Loucy (cell line): ENCODE results near the gene NOX5.
A peak's percentile ranks its signal among the peaks of the same experiment; 100 is the strongest.

ENCODE experiments used
- H2AFZ ChIP-seq: fragments of 200-600 bp; sonication (generic); 2 replicates; pipeline ENCODE4 v1.6.0; 2016; ENCODE audit warnings: antibody characterized with exemption, mild to moderate bottlenecking, low read length, moderate library complexity
- H3F3A ChIP-seq: fragments of 200-600 bp; 2 replicates; pipeline ENCODE4 v1.6.0; 2016; ENCODE audit warnings: antibody characterized with exemption, low read depth, mild to moderate bottlenecking
- H3K27me3 ChIP-seq: fragments of 200-600 bp; sonication (generic); 2 replicates; pipeline ENCODE4 v1.6.1; 2014; ENCODE audit warnings: low read length, mild to moderate bottlenecking; ENCODE audit not compliant: insufficient read depth, poor library complexity, severe bottlenecking
- H3K36me3 ChIP-seq: fragments of 200-600 bp; sonication (generic); 2 replicates; pipeline ENCODE4 v1.6.1; 2016; ENCODE audit warnings: low read length; ENCODE audit not compliant: insufficient read depth
- H3K4me1 ChIP-seq: fragments of 200-600 bp; sonication (generic); 2 replicates; pipeline ENCODE4 v1.5.1; 2014; ENCODE audit warnings: low read length, mild to moderate bottlenecking; ENCODE audit not compliant: insufficient read depth, poor library complexity, severe bottlenecking
- H3K4me2 ChIP-seq: fragments of 200-600 bp; sonication (generic); 2 replicates; pipeline ENCODE4 v1.6.0; 2014; ENCODE audit warnings: antibody characterized with exemption, low read length, low read depth, mild to moderate bottlenecking; ENCODE audit not compliant: poor library complexity, severe bottlenecking
- H3K4me3 ChIP-seq: fragments of 200-600 bp; sonication (generic); 2 replicates; pipeline ENCODE4 v1.5.1; 2014; ENCODE audit warnings: low read length, mild to moderate bottlenecking, mixed read lengths; ENCODE audit not compliant: poor library complexity, severe bottlenecking
- H3K79me2 ChIP-seq: fragments of 200-600 bp; sonication (generic); 2 replicates; pipeline ENCODE4 v1.6.1; 2014; ENCODE audit warnings: low read length; ENCODE audit not compliant: insufficient read depth
- H3K9ac ChIP-seq: fragments of 200-600 bp; sonication (generic); 2 replicates; pipeline ENCODE4 v1.6.0; 2014; ENCODE audit warnings: mild to moderate bottlenecking, low read depth, low read length, moderate library complexity; ENCODE audit not compliant: poor library complexity, severe bottlenecking
- H3K9me2 ChIP-seq: fragments of 200-600 bp; sonication (generic); replicated peaks from 2 replicates; pipeline ENCODE4 v1.6.1; 2016; ENCODE audit warnings: low read depth, low read length, mixed read lengths
- H3K9me3 ChIP-seq: fragments of 200-600 bp; sonication (generic); 2 replicates; pipeline ENCODE4 v1.6.1; 2014; ENCODE audit warnings: mild to moderate bottlenecking, antibody characterized with exemption, low read length, low read depth; ENCODE audit not compliant: insufficient read depth
- H4K20me1 ChIP-seq: fragments of 200-600 bp; sonication (generic); 2 replicates; pipeline ENCODE4 v1.6.0; 2014; ENCODE audit warnings: antibody characterized with exemption, low read length, mild to moderate bottlenecking; ENCODE audit not compliant: insufficient read depth, poor library complexity, severe bottlenecking
- CTCF ChIP-seq: fragments of 200-600 bp; sonication (generic); conservative IDR thresholded peaks from 2 replicates; pipeline ENCODE4 v1.5.1; 2014; ENCODE audit warnings: mild to moderate bottlenecking, antibody characterized with exemption, low read length
- EZH2phosphoT487 ChIP-seq: fragments of 200-600 bp; IDR thresholded peaks from 2 replicates; pipeline ENCODE4 v1.6.1; 2018; ENCODE audit warnings: antibody characterized with exemption, mild to moderate bottlenecking, moderate library complexity, borderline replicate concordance

Gene NOX5

GRCh38 chr15:69014454-69014853 is at the start of gene NOX5:
Gene NOX5, plus strand, starts transcription at chr15:69014695. Its CDS starts 41 bp downstream, at chr15:69014736.
- Histone ChIP-seq H2AFZ (peak within 1 kb of the TSS; percentile 92), H3K4me2 (peak within 1 kb of the TSS; percentile 39), H3K9me3 (no peaks in the 10 kb centered on the region), H3K4me3 (peak within 1 kb of the TSS; percentile 12), H3K27me3 (no peaks in the 10 kb centered on the region), H3K36me3 (no peaks in the 10 kb centered on the region), H3K79me2 (no peaks in the 10 kb centered on the region), H4K20me1 (no peaks in the 10 kb centered on the region), H3K9me2 (no peaks in the 10 kb centered on the region), H3K9ac (no peak within 1 kb of the TSS), H3K4me1 (peaks cover 4% of the 10 kb centered on the region), H3F3A (no peaks in the 10 kb centered on the region)
- TF ChIP-seq CTCF: no peak
- TF ChIP-seq EZH2phosphoT487: no peak

- Histone ChIP-seq H3K36me3 (no peaks in the 10 kb centered on the region), H3K9me2 (no peaks in the 10 kb centered on the region), H3K4me3 (no peak overlapping the region), H3K4me2 (no peak overlapping the region), H3K9me3 (peaks cover 17% of the 10 kb centered on the region), H3K27me3 (no peaks in the 10 kb centered on the region), H3F3A (no peaks in the 10 kb centered on the region; the same call in 1 of the 2 replicates), H3K4me1 (peaks cover 7% of the 10 kb centered on the region), H3K9ac (no peak overlapping the region), H2AFZ (no peak overlapping the region), H4K20me1 (no peaks in the 10 kb centered on the region), H3K79me2 (no peaks in the 10 kb centered on the region)
- TF ChIP-seq CTCF (no peak), EZH2phosphoT487 (no peak)
These were observed 47.5 kb upstream of the NOX5 start for GRCh38 chr15:68966996-68967395.

- Histone ChIP-seq H3K4me1 (peaks cover 16% of the 10 kb centered on the region), H3K9me3 (peaks cover 17% of the 10 kb centered on the region), H3K4me3 (no peak overlapping the region), H2AFZ (no peak overlapping the region), H3K4me2 (no peak overlapping the region), H3K36me3 (no peaks in the 10 kb centered on the region), H3K9me2 (no peaks in the 10 kb centered on the region), H3F3A (no peaks in the 10 kb centered on the region; the same call in 1 of the 2 replicates), H4K20me1 (no peaks in the 10 kb centered on the region), H3K27me3 (no peaks in the 10 kb centered on the region), H3K79me2 (no peaks in the 10 kb centered on the region), H3K9ac (no peak overlapping the region)
- TF ChIP-seq EZH2phosphoT487: no peak
- TF ChIP-seq CTCF: no peak
These were observed 46.5 kb upstream of the NOX5 start for GRCh38 chr15:68967948-68968347.
